K562 (cell line): ENCODE data around the gene OLFML2B. TPM values are rescaled to one million over a fixed set of nuclear protein-coding genes. Genes with fewer than 3 reads are reported as not detected.
A peak's percentile ranks its signal among the peaks of the same experiment; 100 is the strongest.

Experiments
- CBX1 ChIP-seq: sonication (generic); IDR thresholded peaks from 2 replicates; pipeline ENCODE4 v1.6.1; 2016; ENCODE audit warnings: antibody characterized with exemption, low read depth, mild to moderate bottlenecking
- CBX5 ChIP-seq: IDR thresholded peaks from 2 replicates; pipeline ENCODE4 v1.6.1; 2014; ENCODE audit warnings: low read depth, borderline replicate concordance
- KDM5B ChIP-seq: fragments of 200-600 bp; sonication (generic); IDR thresholded peaks from 2 replicates; pipeline ENCODE4 v1.6.1; 2012; ENCODE audit warnings: low read depth, mild to moderate bottlenecking, moderate library complexity, low read length, control low read depth, inconsistent platforms; ENCODE audit not compliant: insufficient replicate concordance
- MTA3 ChIP-seq: fragments of 450-650 bp; formaldehyde crosslinking; IDR thresholded peaks from 2 replicates; pipeline ENCODE4 v1.6.1; 2017; ENCODE audit warnings: mild to moderate bottlenecking, borderline replicate concordance
- RBBP5 ChIP-seq: fragments of 200-600 bp; sonication (generic); IDR thresholded peaks from 2 replicates; pipeline ENCODE4 v1.6.1; 2012; ENCODE audit warnings: borderline replicate concordance, mild to moderate bottlenecking, low read length, control low read depth, inconsistent platforms; ENCODE audit not compliant: insufficient read depth, poor library complexity, severe bottlenecking
- SMC3 ChIP-seq: conservative IDR thresholded peaks from 2 replicates; pipeline ENCODE4 v1.6.1; 2011; ENCODE audit warnings: low read depth, low read length, improper control_type of control experiment; ENCODE audit not compliant: insufficient read depth
- ZNF696 ChIP-seq: fragments of 250-450 bp; sonication (Bioruptor Pico); conservative IDR thresholded peaks from 2 replicates; pipeline ENCODE4 v1.4.0; 2020; ENCODE audit warnings: mild to moderate bottlenecking, moderate library complexity
- polyA plus RNA-seq, 8 experiments: library from polyadenylated mRNA; depleted of rRNA in 4 of 8; stranded (reverse) in 5 of 8; unstranded in 3 of 8; fragments of >200 nt; fragmentation: Nextera tagmentation in 2 of 8; fragmentation: Illumina TruSeq in 1 of 8; extraction: Ambion mirVana in 2 of 8; extraction: Trizol in 1 of 8; gene quantifications; 2 replicates each; pipeline versions ENCODE4 v1.2.1 to v1.2.3, GENCODE V29; 2011 to 2014; ENCODE audit warnings: inconsistent platforms in 1 of 8, missing spikeins in 1 of 8
- total RNA-seq, 7 experiments: library from RNA; depleted of rRNA in 6 of 7; stranded (reverse); fragments of >200 nt in 6 of 7; fragmentation: Illumina TruSeq in 2 of 7; extraction: Trizol in 2 of 7; gene quantifications; 2 replicates each; pipeline versions ENCODE4 v1.2.1 to v1.2.3, GENCODE V29; 2011 to 2021; ENCODE audit warnings: low replicate concordance in 1 of 7
- TF ChIP-seq, protein P1 (sequence below), 2 experiments: IDR thresholded peaks; 2 replicates each; pipeline ENCODE4 v1.6.1; 2012; ENCODE audit warnings: improper control_type of control experiment in 2 of 2, low read depth in 2 of 2, low read length in 2 of 2, borderline replicate concordance in 1 of 2
- TF ChIP-seq, protein P2 (sequence below), 2 experiments: fragments of 450-650 bp; conservative IDR thresholded peaks; 2 replicates each; pipeline ENCODE4 v1.6.1; 2017; ENCODE audit warnings: mild to moderate bottlenecking in 2 of 2, moderate library complexity in 2 of 2
- TF ChIP-seq, protein P3 (sequence below), 2 experiments: IDR thresholded peaks in 1 of 2; conservative IDR thresholded peaks in 1 of 2; 2 replicates each; pipeline ENCODE4 v1.6.1; 2016; ENCODE audit warnings: low read depth in 2 of 2, mild to moderate bottlenecking in 1 of 2, missing compliant biosample characterization in 1 of 2, missing genetic modification characterization in 1 of 2, moderate library complexity in 1 of 2
- TF ChIP-seq, protein P4 (sequence below): fragments of 250-450 bp; sonication (Bioruptor Pico); IDR thresholded peaks from 2 replicates; pipeline ENCODE4 v1.4.0; 2020; ENCODE audit warnings: borderline replicate concordance
- TF ChIP-seq, protein P5 (sequence below): sonication (generic); formaldehyde crosslinking; IDR thresholded peaks from 2 replicates; pipeline ENCODE4 v1.8.0; 2023; ENCODE audit warnings: mild to moderate bottlenecking, missing genetic modification reagents

Gene OLFML2B
- total and polyA plus RNA-seq, 9 of the 15 experiments (the other 6 are each of a cell fraction or from before 2014, with no cell fraction given), result not detected

DNA sequence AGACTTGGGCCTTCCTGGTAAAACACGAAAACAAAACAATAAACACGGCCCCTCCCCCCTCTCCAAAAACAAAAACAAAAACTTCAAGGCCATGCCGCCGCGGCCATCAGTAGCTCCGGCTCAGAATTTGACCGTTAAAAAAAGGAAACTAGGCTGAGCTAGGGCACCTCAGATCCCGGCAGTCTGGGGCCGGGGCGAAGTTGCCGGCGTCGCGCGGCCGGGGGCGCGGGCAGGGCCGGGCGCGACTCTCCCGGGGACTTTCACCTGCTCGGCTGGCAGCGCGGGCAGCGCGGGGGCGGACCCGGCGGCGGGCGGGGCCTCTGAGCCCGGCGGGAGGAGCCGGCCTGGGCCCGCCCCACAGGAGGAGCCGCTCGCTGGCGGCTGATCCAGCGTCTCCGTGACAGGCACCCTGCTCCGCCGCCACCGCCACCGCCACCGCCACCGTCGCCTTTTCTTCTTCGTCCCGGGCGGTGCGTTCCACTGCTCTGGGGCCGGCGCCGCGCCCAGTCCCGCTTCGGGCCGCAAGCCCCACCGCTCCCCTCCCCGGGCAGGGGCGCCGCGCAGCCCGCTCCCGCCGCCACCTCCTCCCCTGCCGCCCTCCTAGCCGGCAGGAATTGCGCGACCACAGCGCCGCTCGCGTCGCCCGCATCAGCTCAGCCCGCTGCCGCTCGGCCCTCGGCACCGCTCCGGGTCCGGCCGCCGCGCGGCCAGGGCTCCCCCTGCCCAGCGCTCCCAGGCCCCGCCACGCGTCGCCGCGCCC lies 45.8 kb upstream of the OLFML2B start, which contains the start of gene NOS1AP (continued):
- TF ChIP-seq RBBP5, result peak; percentile 51
- no peak for TF ChIP-seq CBX1
- TF ChIP-seq, protein P1, sequence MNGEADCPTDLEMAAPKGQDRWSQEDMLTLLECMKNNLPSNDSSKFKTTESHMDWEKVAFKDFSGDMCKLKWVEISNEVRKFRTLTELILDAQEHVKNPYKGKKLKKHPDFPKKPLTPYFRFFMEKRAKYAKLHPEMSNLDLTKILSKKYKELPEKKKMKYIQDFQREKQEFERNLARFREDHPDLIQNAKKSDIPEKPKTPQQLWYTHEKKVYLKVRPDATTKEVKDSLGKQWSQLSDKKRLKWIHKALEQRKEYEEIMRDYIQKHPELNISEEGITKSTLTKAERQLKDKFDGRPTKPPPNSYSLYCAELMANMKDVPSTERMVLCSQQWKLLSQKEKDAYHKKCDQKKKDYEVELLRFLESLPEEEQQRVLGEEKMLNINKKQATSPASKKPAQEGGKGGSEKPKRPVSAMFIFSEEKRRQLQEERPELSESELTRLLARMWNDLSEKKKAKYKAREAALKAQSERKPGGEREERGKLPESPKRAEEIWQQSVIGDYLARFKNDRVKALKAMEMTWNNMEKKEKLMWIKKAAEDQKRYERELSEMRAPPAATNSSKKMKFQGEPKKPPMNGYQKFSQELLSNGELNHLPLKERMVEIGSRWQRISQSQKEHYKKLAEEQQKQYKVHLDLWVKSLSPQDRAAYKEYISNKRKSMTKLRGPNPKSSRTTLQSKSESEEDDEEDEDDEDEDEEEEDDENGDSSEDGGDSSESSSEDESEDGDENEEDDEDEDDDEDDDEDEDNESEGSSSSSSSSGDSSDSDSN (IDR thresholded peaks at IDR 0.05; ENCODE audit: borderline replicate concordance in 1 of 2, low read depth in 2 of 2, low read length in 2 of 2), result peak; percentile 34 to 76; a peak in 2 of 4 replicates
- TF ChIP-seq ZNF696 (CRISPR knock-in tag), result no peak
- TF ChIP-seq, protein P2, sequence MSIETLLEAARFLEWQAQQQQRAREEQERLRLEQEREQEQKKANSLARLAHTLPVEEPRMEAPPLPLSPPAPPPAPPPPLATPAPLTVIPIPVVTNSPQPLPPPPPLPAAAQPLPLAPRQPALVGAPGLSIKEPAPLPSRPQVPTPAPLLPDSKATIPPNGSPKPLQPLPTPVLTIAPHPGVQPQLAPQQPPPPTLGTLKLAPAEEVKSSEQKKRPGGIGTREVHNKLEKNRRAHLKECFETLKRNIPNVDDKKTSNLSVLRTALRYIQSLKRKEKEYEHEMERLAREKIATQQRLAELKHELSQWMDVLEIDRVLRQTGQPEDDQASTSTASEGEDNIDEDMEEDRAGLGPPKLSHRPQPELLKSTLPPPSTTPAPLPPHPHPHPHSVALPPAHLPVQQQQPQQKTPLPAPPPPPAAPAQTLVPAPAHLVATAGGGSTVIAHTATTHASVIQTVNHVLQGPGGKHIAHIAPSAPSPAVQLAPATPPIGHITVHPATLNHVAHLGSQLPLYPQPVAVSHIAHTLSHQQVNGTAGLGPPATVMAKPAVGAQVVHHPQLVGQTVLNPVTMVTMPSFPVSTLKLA (conservative IDR thresholded peaks at IDR 0.05), result peak in 1 of 2 experiments; percentile 69; a peak in 2 of 4 replicates
- TF ChIP-seq KDM5B, result peak; percentile 38
- TF ChIP-seq, protein P3, sequence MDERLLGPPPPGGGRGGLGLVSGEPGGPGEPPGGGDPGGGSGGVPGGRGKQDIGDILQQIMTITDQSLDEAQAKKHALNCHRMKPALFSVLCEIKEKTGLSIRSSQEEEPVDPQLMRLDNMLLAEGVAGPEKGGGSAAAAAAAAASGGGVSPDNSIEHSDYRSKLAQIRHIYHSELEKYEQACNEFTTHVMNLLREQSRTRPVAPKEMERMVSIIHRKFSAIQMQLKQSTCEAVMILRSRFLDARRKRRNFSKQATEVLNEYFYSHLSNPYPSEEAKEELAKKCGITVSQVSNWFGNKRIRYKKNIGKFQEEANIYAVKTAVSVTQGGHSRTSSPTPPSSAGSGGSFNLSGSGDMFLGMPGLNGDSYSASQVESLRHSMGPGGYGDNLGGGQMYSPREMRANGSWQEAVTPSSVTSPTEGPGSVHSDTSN (CRISPR knock-in tag; IDR thresholded peaks at IDR 0.05; ENCODE audit: low read depth), result no peak
- TF ChIP-seq, protein P3 (tag; conservative IDR thresholded peaks at IDR 0.05; ENCODE audit: low read depth), result no peak
- TF ChIP-seq MTA3, result no peak
- TF ChIP-seq, protein P4, sequence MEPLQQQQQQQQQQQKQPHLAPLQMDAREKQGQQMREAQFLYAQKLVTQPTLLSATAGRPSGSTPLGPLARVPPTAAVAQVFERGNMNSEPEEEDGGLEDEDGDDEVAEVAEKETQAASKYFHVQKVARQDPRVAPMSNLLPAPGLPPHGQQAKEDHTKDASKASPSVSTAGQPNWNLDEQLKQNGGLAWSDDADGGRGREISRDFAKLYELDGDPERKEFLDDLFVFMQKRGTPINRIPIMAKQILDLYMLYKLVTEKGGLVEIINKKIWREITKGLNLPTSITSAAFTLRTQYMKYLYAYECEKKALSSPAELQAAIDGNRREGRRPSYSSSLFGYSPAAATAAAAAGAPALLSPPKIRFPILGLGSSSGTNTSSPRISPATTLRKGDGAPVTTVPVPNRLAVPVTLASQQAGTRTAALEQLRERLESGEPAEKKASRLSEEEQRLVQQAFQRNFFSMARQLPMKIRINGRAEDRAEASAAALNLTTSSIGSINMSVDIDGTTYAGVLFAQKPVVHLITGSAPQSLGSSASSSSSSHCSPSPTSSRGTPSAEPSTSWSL (CRISPR knock-in tag), result no peak
- TF ChIP-seq, protein P5, sequence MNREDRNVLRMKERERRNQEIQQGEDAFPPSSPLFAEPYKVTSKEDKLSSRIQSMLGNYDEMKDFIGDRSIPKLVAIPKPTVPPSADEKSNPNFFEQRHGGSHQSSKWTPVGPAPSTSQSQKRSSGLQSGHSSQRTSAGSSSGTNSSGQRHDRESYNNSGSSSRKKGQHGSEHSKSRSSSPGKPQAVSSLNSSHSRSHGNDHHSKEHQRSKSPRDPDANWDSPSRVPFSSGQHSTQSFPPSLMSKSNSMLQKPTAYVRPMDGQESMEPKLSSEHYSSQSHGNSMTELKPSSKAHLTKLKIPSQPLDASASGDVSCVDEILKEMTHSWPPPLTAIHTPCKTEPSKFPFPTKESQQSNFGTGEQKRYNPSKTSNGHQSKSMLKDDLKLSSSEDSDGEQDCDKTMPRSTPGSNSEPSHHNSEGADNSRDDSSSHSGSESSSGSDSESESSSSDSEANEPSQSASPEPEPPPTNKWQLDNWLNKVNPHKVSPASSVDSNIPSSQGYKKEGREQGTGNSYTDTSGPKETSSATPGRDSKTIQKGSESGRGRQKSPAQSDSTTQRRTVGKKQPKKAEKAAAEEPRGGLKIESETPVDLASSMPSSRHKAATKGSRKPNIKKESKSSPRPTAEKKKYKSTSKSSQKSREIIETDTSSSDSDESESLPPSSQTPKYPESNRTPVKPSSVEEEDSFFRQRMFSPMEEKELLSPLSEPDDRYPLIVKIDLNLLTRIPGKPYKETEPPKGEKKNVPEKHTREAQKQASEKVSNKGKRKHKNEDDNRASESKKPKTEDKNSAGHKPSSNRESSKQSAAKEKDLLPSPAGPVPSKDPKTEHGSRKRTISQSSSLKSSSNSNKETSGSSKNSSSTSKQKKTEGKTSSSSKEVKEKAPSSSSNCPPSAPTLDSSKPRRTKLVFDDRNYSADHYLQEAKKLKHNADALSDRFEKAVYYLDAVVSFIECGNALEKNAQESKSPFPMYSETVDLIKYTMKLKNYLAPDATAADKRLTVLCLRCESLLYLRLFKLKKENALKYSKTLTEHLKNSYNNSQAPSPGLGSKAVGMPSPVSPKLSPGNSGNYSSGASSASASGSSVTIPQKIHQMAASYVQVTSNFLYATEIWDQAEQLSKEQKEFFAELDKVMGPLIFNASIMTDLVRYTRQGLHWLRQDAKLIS (CRISPR knock-in tag), result no peak
- no peak for TF ChIP-seq SMC3
- no peak for TF ChIP-seq CBX5
